ENCODE results near the gene BMPR2. TPM values are rescaled to one million over a fixed set of nuclear protein-coding genes. Genes with fewer than 3 reads are reported as not detected.

BMPR2 gene
- total RNA-seq, 1 donor from 2014 or later = 16.5 TPM

GRCh38 chr2:202405798-202406197 lies 29.7 kb downstream of the BMPR2 start:
- Mint-ChIP-seq H3K27ac (no peak overlapping the region), H3K27me3 (no peaks in the 10 kb centered on the region), H3K4me3 (no peak overlapping the region), H3K9me3 (no peaks in the 10 kb centered on the region), H3K4me1 (no peaks in the 10 kb centered on the region), H3K36me3 (ENCODE audit: low read depth) (peaks cover 2% of the 10 kb centered on the region)
- ChIA-PET CTCF (no interaction called here), POLR2A (no interaction called here)
- TF ChIP-seq CTCF (IDR thresholded peaks at IDR 0.05) = no peak
- no peak for ATAC-seq (ENCODE audit: low read depth)
- intact Hi-C loops (cut with micrococcal nuclease) = no loop called here
- no peak for DNase-seq

- ATAC-seq (ENCODE audit: low read depth) (no peak), DNase-seq (no peak)
- H3K4me1 Mint-ChIP-seq = no peaks in the 10 kb centered on the region
- no peak overlapping the region for H3K4me3 Mint-ChIP-seq
- peaks cover 2% of the 10 kb centered on the region for H3K36me3 Mint-ChIP-seq (ENCODE audit: low read depth)
- H3K27me3 Mint-ChIP-seq = no peaks in the 10 kb centered on the region
- TF ChIP-seq CTCF (IDR thresholded peaks at IDR 0.05) = no peak
- no peaks in the 10 kb centered on the region for H3K9me3 Mint-ChIP-seq
- no peak overlapping the region for H3K27ac Mint-ChIP-seq
- ChIA-PET POLR2A (no interaction called here), CTCF (no interaction called here)
- intact Hi-C loops (cut with micrococcal nuclease) = no loop called here
These were observed 30.4 kb downstream of the BMPR2 start for GRCh38 chr2:202406445-202406978.

- Mint-ChIP-seq H3K27me3 (no peaks in the 10 kb centered on the region), H3K27ac (no peak overlapping the region), H3K9me3 (no peaks in the 10 kb centered on the region), H3K36me3 (ENCODE audit: low read depth) (peaks cover 8% of the 10 kb centered on the region), H3K4me3 (no peak overlapping the region), H3K4me1 (no peaks in the 10 kb centered on the region)
- no peak for TF ChIP-seq CTCF (IDR thresholded peaks at IDR 0.05)
- POLR2A ChIA-PET = no interaction called here
- intact Hi-C loops (cut with micrococcal nuclease) = no loop called here
- DNase-seq (no peak), ATAC-seq (ENCODE audit: low read depth) (no peak)
- CTCF ChIA-PET = no interaction called here
These were observed 32.5 kb downstream of the BMPR2 start for GRCh38 chr2:202408546-202409140.

GRCh38 chr2:202410092-202410491 lies 34.0 kb downstream of the BMPR2 start:
- intact Hi-C loops (cut with micrococcal nuclease) = no loop called here
- no peaks in the 10 kb centered on the region for H3K27me3 Mint-ChIP-seq

GRCh38 chr2:202411097-202411496 lies 35.0 kb downstream of the BMPR2 start:
- H3K27me3 Mint-ChIP-seq = no peaks in the 10 kb centered on the region
- CTCF ChIA-PET = no interaction called here
- TF ChIP-seq CTCF (IDR thresholded peaks at IDR 0.05) = no peak
- ATAC-seq (ENCODE audit: low read depth) (no peak), DNase-seq (no peak)
- H3K9me3 Mint-ChIP-seq = no peaks in the 10 kb centered on the region
- H3K27ac Mint-ChIP-seq = no peak overlapping the region
- H3K4me1 Mint-ChIP-seq = no peaks in the 10 kb centered on the region
- intact Hi-C loops (cut with micrococcal nuclease) = no loop called here
- no peak overlapping the region for H3K4me3 Mint-ChIP-seq
- POLR2A ChIA-PET = no interaction called here
- peaks cover 11% of the 10 kb centered on the region for H3K36me3 Mint-ChIP-seq (ENCODE audit: low read depth)

More at GRCh38 chr2:202410092-202410491, 34.0 kb downstream of the BMPR2 start:
- H3K27ac Mint-ChIP-seq = no peak overlapping the region
- TF ChIP-seq CTCF (IDR thresholded peaks at IDR 0.05) = no peak
- H3K36me3 Mint-ChIP-seq (ENCODE audit: low read depth) = peaks cover 8% of the 10 kb centered on the region
- CTCF ChIA-PET = no interaction called here
- ATAC-seq (ENCODE audit: low read depth) (no peak), DNase-seq (no peak)
- H3K4me1 Mint-ChIP-seq = no peaks in the 10 kb centered on the region
- H3K4me3 Mint-ChIP-seq = no peak overlapping the region
- POLR2A ChIA-PET = no interaction called here
- no peaks in the 10 kb centered on the region for H3K9me3 Mint-ChIP-seq
